Measurements from ENCODE around the gene BHLHE40. TPM values are rescaled to one million over a fixed set of nuclear protein-coding genes. Genes with fewer than 3 reads are reported as not detected.

BHLHE40 gene
- polyA plus RNA-seq, 3 donors from 2014 or later: 51.4 to 91.9 (median 64.4) TPM

DNA sequence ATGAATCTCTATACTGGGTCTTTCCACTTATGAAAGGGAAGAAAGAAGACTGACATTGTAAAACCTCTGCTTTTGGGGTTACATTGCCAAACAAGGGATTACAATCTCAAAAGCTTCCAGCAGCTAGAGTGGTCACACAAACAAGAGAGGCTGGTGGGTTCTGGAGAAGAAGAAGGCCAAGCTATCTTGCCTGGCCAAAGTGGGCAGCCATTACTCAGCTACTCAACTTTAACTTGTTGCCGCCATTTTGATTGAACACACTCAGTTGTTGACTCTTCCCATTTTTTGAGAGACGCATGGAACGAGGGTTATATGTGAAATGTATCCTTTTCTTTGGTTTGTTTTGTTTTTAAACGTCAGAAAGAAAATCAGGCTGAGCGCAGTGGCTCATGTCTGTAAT lies 50.9 kb downstream of the BHLHE40 start:
- H3K27me3 Mint-ChIP-seq (ENCODE audit: low read depth in 3 of 3): peaks cover 12 to 14% (median 12%) of the 10 kb centered on the region in 3 donors
- peaks cover 15 to 26% of the 10 kb centered on the region in 2 donors for H3K4me1 Mint-ChIP-seq
- no peaks in the 10 kb centered on the region for H3K36me3 Mint-ChIP-seq
- peak overlapping the region in 1 of 6 donors; percentile 43 for H3K27ac Mint-ChIP-seq
- DNase-seq: no peak
- no peaks in the 10 kb centered on the region for H3K9me3 Mint-ChIP-seq
- no peak overlapping the region for H3K4me3 Mint-ChIP-seq

DNA sequence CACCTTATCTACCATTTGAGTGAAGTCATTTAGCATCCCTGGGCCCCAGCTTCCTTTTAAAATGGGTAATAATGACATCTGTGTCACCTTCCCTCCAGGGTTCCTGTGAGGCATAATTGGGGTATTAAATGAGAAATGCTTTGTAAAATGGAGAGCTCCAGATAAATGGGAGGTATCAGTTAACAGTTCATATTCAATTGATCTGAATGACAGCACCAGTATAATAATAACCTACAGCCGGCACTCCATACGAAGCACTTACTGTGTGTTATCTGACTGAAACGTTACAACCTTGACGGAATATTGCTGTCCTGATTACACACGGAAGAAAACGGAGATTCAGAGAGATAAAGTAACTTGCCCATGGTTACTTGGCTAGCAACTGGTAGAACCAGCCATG lies 53.6 kb downstream of the BHLHE40 start:
- Mint-ChIP-seq H3K36me3 (no peaks in the 10 kb centered on the region), H3K27ac (no peak overlapping the region), H3K9me3 (no peaks in the 10 kb centered on the region), H3K27me3 (ENCODE audit: low read depth in 3 of 3) (peaks cover 0 to 8% (median 4%) of the 10 kb centered on the region in 3 donors), H3K4me3 (no peak overlapping the region), H3K4me1 (peaks cover 25 to 30% of the 10 kb centered on the region in 2 donors)
- no peak for DNase-seq

Other genes starting within 250 kb of the BHLHE40 start
- 10 to 100 TPM; 37.7 to 63.4 (median 39.4) TPM for gene ARL8B, start 142.9 kb downstream of the BHLHE40 start, polyA plus RNA-seq
- gene EDEM1, start 208.3 kb downstream of the BHLHE40 start, polyA plus RNA-seq: 10 to 100 TPM; 15.3 to 29.3 (median 24.0) TPM